22Rv1 (cell line): ENCODE results near the gene HTN3.

Source experiments
- ZFX ChIP-seq: fragments of 450-650 bp; IDR thresholded peaks from 2 replicates; pipeline ENCODE4 v1.6.1; 2017; ENCODE audit warnings: antibody characterized with exemption, borderline replicate concordance
- TF ChIP-seq, protein P1 (sequence below): fragments of 450-650 bp; IDR thresholded peaks from 2 replicates; pipeline ENCODE4 v1.5.1; 2017; ENCODE audit warnings: mild to moderate bottlenecking

DNA sequence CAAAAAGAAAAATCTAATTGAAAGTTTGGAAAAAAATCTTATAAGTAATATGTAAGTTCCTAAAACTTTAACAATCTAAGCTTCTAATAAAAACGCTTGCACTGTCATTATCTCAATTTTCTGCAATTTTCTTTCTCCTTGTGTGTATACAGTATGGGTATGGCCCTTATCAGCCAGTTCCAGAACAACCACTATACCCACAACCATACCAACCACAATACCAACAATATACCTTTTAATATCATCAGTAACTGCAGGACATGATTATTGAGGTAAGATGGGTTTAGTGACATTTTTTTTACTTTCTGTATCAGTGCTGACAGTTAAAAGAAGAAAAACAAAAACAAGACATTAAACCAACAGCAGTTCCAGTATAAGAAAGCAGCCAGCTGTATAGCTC is 27.5 kb upstream of the HTN3 start:
- TF ChIP-seq, protein P1, sequence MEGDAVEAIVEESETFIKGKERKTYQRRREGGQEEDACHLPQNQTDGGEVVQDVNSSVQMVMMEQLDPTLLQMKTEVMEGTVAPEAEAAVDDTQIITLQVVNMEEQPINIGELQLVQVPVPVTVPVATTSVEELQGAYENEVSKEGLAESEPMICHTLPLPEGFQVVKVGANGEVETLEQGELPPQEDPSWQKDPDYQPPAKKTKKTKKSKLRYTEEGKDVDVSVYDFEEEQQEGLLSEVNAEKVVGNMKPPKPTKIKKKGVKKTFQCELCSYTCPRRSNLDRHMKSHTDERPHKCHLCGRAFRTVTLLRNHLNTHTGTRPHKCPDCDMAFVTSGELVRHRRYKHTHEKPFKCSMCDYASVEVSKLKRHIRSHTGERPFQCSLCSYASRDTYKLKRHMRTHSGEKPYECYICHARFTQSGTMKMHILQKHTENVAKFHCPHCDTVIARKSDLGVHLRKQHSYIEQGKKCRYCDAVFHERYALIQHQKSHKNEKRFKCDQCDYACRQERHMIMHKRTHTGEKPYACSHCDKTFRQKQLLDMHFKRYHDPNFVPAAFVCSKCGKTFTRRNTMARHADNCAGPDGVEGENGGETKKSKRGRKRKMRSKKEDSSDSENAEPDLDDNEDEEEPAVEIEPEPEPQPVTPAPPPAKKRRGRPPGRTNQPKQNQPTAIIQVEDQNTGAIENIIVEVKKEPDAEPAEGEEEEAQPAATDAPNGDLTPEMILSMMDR: no peak
- TF ChIP-seq ZFX: no peak
